Renal cortical epithelial cell (primary cell): ENCODE data around the gene MTMR3. TPM values are rescaled to one million over a fixed set of nuclear protein-coding genes. Genes with fewer than 3 reads are reported as not detected.
A peak's percentile ranks its signal among the peaks of the same experiment; 100 is the strongest.

ENCODE experiments used
- DNase-seq: peaks from one replicate; pipeline ENCODE4 v3.0.0-alpha.2; 2011; ENCODE audit warnings: low read depth
- total RNA-seq: library from RNA; depleted of rRNA; stranded (reverse); fragments of >200 nt; gene quantifications from 2 replicates; pipeline ENCODE4 v1.2.3, GENCODE V29; 2014

Gene MTMR3
- total RNA-seq, 1 donor from 2014 or later: 77.7 TPM

DNA sequence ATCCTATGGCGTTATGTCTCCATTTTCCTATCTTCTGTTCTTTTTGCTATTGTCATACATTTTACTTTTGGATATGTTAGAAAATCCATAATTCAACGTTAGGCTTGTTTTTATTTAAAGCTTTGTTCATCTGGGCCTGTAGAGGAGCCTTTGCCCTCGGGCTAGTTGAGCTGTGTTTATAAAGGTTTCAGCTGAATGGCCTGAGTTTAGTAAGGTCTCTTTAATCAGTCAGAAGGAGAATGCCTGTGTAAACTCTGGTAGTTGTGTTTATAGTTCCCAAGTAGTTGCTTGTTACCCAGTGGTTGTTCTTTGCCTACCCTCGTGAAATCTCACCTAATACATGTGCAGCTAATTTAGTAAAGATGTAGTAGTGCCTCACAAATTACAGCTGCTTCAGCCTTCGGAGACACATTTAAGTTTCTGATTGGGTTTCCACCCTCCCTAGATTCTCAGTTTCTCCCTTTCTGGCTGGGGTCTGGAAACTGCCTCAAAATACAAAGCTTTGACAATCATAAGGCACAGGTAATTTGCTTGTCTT is 33.1 kb downstream of the MTMR3 start:
- peak; percentile 72 for DNase-seq

DNA sequence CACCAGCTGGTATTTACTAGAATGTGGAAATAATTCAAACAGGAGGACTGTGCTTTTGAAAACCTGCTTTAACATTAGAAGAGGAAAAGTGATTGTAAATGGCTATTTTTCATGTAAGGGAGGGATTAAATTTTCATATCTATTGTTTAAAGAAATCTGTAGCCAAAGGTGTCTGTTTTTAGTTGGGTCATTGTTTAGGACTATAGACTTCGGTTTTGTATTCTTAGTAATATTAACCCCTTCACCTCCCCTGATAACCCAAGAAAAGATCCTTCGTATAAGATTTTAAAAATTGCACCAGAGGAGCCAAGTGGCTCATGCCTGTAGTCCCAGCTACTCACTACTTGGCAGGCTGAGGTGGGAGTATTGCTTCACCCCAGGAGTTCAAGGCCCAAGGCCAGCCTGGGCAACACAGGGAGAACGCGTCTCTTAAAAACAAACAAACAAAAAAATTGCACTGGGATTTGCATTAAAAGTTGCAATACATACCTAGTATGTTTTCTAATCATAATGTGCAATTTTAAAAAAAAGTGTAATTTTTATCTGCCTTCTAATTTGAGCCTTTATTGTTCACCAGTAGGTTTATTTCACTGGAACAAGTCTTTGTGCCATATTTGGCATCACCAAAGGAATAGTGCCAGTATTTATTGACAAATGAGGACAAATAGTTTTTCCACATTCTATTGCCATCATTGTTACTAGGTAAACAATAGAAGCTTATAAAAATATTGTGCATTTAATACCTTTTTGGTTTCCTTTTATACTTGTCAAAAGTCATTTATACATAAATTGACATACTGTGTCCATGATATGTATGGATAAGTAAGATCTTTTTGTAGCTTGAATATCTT is 34.3 kb downstream of the MTMR3 start:
- no peak for DNase-seq

GRCh38 chr22:29925402-29925801 is 42.4 kb downstream of the MTMR3 start:
- DNase-seq: no peak

DNA sequence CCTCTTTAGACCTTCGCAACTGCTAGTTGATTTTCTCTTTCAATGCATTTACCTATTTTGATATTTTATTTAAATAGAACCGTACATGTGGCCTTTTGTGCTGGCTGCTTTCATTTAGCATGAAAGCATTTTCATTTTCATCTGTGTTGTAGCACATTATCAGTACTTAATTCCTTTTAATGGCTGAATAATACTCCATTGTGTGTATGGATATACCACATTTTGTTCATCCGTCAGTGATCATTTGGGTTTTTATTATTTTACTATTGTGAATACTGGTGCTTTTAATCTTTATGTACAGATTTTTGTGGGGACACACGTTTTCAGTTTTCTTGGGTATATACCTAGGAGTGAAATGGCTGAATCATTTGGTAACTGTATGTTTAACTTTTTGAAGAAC is 43.1 kb downstream of the MTMR3 start:
- no peak for DNase-seq

DNA sequence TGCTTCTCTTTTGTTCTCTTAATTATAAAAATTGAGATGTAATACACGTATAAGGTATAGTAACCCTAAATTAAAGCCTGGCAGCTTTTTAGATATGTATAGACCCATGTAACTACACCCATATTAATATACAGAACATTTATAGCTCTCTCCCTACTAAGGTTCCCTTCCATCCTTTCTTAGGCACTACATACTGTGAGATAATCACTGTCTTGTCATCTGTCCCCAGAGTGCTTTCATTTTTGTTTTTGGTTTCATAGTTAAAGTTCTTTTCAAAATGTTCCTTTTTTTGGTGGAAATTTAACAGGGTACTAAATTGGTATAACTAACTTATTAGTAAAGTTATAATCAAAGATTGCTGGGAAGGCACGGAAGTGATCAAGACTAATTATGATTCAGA is 49.2 kb downstream of the MTMR3 start:
- no peak for DNase-seq

GRCh38 chr22:29933619-29934018 is 50.6 kb downstream of the MTMR3 start:
- DNase-seq: no peak

DNA sequence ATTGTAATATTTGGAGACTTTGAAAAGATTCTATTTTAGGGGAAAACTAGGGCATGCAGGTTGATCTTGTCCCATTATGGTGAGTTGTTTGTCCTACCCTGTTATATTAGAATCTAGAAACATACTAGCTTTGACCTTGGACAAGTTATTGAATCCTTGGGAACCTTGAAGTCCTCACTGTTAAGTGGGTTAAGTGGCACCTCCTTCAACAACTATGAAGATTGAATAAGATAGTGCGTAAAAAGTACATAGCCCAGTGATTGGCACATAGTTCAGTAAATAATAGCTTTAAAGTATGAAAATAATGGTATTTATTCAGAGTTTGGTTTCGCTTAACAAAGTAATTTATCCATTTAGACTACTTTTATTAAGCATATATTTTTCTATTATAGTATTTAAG is 51.6 kb downstream of the MTMR3 start:
- DNase-seq: no peak

DNA sequence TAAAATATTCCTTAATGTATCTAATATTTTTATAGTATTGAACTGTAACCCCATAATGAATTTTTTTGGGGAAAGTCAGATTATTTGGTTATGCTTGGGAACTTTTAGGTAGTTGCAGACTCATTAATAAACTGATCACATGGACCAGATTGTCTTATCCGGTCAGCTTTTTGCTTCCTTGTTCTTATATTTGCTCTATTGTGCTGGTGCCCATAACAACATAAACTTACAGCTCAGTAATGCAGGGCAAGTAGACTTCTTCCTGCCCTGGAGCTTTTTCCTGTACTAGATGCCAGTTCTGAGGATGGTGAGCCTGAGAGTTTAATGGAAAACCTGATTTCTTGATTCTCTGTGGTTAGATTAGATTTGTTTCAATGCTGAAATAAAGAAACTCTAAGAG is 53.2 kb downstream of the MTMR3 start:
- DNase-seq: peak; percentile 72

GRCh38 chr22:29937940-29938693 is 55.1 kb downstream of the MTMR3 start:
- no peak for DNase-seq

- DNase-seq: no peak
These were observed 57.6 kb downstream of the MTMR3 start for GRCh38 chr22:29940526-29940925.

DNA sequence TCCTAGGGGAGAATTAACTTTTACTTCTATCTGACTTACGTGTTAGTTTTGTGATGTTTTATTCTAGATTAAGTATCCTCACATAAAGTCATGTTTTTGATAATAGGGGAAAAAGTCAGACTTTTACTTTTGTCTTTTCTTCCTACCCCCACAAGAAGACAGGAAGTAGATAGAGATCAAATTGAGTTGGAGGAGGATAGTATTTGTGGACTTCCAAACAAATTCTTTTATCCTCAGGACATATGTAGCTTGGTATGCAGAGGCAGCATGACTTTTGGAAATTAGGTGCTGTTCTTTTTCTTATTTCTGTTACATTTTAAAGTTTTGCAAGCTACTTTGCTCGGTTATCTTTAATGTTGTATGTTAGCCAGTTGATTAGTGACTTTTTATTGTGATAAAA is 61.4 kb downstream of the MTMR3 start:
- DNase-seq: no peak

DNA sequence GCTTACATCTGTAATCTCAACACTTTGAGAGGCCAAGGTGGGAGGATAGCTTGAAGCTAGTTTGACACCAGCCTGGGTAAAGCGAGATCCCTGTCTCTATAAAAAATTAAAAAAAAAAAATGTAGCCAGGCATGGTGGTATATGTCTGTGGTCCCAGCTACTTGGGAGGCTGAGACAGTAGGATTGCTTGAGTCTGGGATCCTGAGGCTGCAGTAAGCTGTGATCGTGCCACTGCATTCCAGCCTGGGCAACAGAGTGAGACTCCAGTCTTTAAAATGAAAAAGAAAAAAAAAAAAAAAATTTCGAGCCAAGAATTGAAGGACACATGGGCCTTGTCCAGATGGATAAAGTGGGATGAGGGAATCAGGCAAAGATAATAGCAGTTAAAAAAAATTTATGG is 62.5 kb downstream of the MTMR3 start:
- DNase-seq: no peak

DNA sequence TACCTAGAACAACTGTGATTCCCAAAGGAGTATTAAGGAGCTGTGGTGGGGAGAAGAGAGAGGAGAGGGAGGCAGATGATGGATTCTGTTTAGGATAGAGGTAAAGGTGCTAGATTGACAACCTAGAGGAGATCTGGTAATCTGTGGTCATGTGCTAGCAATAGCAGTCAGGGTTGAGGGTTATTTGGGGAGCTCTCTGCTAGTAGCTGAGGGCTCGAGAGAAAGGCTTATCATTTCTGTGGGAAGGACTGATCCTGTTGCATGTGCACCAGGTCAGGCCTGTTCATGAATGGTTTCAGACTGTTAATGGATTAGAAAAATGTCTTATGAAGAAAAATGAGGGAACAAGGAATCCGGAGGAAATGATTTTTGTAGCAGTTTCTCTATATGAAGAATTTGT is 63.2 kb downstream of the MTMR3 start:
- no peak for DNase-seq

- DNase-seq: peak; percentile 43
These were observed 64.7 kb downstream of the MTMR3 start for GRCh38 chr22:29947410-29948384.

DNA sequence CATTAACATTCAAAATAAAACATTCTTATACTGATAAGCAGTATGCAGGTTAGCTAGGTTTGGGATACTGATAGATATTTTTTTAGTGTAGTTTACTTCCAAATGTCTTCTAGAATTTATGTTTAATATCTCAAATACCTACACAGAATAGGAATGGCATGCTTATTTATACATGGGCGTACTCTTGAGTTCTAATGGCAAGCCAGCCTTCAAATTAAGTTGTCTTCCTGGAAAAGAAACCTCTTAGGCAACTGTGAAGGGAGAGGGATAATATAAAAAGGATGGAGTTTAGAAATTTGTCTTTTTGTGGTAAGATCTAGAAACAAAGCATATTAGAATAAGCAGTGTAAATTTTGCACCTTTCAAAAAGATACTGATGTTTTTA is 65.4 kb downstream of the MTMR3 start:
- no peak for DNase-seq

- no peak for DNase-seq
These were observed 66.9 kb downstream of the MTMR3 start for GRCh38 chr22:29949872-29950271.

- no peak for DNase-seq
These were observed 68.9 kb downstream of the MTMR3 start for GRCh38 chr22:29951791-29952413.

- DNase-seq: no peak
These were observed 71.4 kb downstream of the MTMR3 start for GRCh38 chr22:29954203-29954855.

DNA sequence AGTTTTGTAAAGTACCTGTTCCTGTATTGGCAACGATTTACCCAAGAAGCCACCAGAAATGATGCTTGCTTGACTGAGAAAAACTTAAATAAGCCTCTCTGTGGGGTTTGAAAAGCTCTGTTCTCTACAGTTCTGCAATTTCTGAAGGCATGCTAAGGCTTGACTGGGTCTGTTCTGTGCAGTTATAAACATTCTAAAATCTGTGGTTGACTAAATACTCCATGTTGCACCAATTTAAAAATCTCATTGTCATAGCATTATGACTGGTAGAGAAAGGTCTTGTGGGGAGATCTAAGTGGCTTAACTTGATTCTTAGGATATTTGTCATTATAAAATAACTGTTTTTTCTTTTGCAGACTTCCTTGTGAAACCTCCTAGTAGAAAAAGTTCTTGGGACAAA is 73.7 kb downstream of the MTMR3 start:
- DNase-seq: no peak

DNA sequence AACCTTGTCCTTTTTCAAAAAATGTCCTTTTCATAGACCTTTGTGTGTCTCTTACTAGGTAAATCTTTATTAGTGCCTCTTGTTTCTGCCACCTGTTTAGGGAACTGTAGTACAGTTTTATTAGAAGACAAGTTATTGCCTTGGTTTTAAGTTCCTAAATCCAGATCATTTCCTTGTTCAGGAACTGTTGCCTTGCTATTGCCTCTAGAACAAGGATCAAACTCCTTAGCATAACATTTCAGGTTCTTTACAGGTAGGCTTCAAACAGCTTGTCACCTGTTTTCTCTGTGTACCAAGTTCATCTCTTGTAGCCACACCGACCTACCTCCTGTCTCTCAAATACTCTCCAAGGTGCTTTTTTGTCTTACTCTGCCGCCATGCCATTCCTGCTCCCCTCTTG is 75.2 kb downstream of the MTMR3 start:
- no peak for DNase-seq

GRCh38 chr22:29964776-29965175 is 81.8 kb downstream of the MTMR3 start:
- no peak for DNase-seq
